HG03108 (cell line): ENCODE data around the gene IFNA4.
"Not testable (repeated sequence)": the region's sequence is repeated elsewhere in the genome, so short reads cannot be mapped to it uniquely, and the experiment has no call there.

Experiments
- ATAC-seq: cut with Tn5 transposase; IDR thresholded peaks from one replicate; pipeline ENCODE4 v1.9.1; 2021; ENCODE audit warnings: moderate library complexity; ENCODE audit not compliant: unreplicated experiment

Gene IFNA4

GRCh38 chr9:21187487-21187886 is at the start of gene IFNA4:
Gene IFNA4 (minus strand): TSS chr9:21187587. CDS start chr9:21187531, 56 bp downstream.
- not testable (repeated sequence) for ATAC-seq

- peak; percentile 7 for ATAC-seq
Observed at GRCh38 chr9:21236360-21236714, 49.0 kb upstream of the IFNA4 start.

- ATAC-seq = peak; percentile 60
Observed at GRCh38 chr9:21235468-21236359, 48.3 kb upstream of the IFNA4 start.

GRCh38 chr9:21234153-21234687 is 46.8 kb upstream of the IFNA4 start:
- ATAC-seq = no peak

GRCh38 chr9:21233258-21233657 is 45.9 kb upstream of the IFNA4 start:
- no peak for ATAC-seq

- ATAC-seq = no peak
Observed at GRCh38 chr9:21228122-21228521, 40.7 kb upstream of the IFNA4 start, which contains the start of gene IFNA17. Gene IFNA17 (minus strand): TSS chr9:21228222. CDS start chr9:21228173, 49 bp downstream.

GRCh38 chr9:21217211-21217610 is 29.8 kb upstream of the IFNA4 start, which contains the start of gene IFNA16:
Gene IFNA16 (minus strand): TSS chr9:21217311. CDS start chr9:21217305, 6 bp downstream.
- not testable (repeated sequence) for ATAC-seq

GRCh38 chr9:21213411-21214326 is 26.3 kb upstream of the IFNA4 start:
- peak; percentile 61 for ATAC-seq

GRCh38 chr9:21212160-21212559 is 24.8 kb upstream of the IFNA4 start:
- not testable (repeated sequence) for ATAC-seq

- ATAC-seq = not testable (repeated sequence)
Observed at GRCh38 chr9:21210782-21211181, 23.4 kb upstream of the IFNA4 start.

- ATAC-seq = no peak
Observed at GRCh38 chr9:21210311-21210710, 22.9 kb upstream of the IFNA4 start.

GRCh38 chr9:21207043-21207442 is 19.7 kb upstream of the IFNA4 start, which contains the start of gene IFNA10:
Gene IFNA10 (minus strand): TSS chr9:21207143. CDS start chr9:21207097, 46 bp downstream.
- ATAC-seq = not testable (repeated sequence)

- no peak for ATAC-seq
Observed at GRCh38 chr9:21205204-21205603, 17.8 kb upstream of the IFNA4 start.

GRCh38 chr9:21202105-21202504 is 14.7 kb upstream of the IFNA4 start, which contains the start of gene IFNA7:
Gene IFNA7 (minus strand): TSS chr9:21202205. CDS start chr9:21202165, 40 bp downstream.
- ATAC-seq = not testable (repeated sequence)

GRCh38 chr9:21194867-21195776 is 7.7 kb upstream of the IFNA4 start:
- peak; percentile 91 for ATAC-seq

- ATAC-seq = peak; percentile 89
Observed at GRCh38 chr9:21182810-21183736, 4.3 kb downstream of the IFNA4 start.

- no peak for ATAC-seq
Observed at GRCh38 chr9:21174671-21175070, 12.7 kb downstream of the IFNA4 start.

GRCh38 chr9:21172156-21172555 is 15.2 kb downstream of the IFNA4 start:
- ATAC-seq = no peak

- ATAC-seq = no peak
Observed at GRCh38 chr9:21171351-21171750, 16.0 kb downstream of the IFNA4 start.
